ENCODE results near the gene RUNX2. TPM values are rescaled to one million over a fixed set of nuclear protein-coding genes. Genes with fewer than 3 reads are reported as not detected.

RUNX2 gene
- total and polyA plus RNA-seq, 2 of the 8 experiments (the other 6 are each of a cell fraction or from before 2014, with no cell fraction given), result 0.26 to 1.2 TPM

DNA sequence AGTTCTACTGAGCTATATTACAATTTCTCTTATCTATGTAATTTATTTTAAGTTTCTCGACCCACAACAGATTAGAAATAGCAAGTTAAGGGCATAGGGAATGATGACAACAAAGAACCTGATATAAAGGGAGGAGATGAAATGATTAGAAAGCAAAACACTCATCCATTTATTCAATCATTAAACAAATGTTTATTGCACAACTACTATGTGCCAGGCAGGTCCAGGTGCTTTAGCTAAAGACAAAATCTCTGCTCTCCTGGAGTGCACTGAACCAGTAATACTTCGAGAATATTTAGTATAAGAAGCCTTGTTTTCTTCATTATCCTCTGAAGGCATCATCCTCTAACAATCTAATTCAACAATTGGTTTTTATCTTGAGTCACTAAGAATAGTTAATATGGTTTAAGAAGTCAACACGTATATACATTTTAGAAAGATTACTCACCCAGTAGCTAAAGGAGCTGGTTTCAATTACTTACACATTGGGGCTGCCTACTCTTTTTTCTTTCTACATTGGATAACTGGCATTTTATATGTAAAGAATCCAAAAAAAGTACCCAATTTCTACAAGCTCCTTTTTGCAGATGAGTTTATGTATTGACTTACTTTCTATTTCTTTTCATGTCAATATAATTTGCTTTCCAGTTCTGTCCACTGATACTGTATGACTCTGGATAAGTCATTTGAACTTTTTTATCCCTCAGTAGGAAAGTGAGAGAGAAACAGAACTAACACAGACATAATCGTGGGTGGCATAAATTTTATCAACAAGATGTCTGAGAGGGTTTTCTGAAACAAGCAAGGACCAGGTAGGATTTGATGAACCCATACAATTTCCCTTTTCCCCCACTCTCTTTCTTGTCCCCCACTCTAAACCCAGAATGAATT, 375.0 kb downstream of the RUNX2 start (continued):
- TF ChIP-seq, protein P1, sequence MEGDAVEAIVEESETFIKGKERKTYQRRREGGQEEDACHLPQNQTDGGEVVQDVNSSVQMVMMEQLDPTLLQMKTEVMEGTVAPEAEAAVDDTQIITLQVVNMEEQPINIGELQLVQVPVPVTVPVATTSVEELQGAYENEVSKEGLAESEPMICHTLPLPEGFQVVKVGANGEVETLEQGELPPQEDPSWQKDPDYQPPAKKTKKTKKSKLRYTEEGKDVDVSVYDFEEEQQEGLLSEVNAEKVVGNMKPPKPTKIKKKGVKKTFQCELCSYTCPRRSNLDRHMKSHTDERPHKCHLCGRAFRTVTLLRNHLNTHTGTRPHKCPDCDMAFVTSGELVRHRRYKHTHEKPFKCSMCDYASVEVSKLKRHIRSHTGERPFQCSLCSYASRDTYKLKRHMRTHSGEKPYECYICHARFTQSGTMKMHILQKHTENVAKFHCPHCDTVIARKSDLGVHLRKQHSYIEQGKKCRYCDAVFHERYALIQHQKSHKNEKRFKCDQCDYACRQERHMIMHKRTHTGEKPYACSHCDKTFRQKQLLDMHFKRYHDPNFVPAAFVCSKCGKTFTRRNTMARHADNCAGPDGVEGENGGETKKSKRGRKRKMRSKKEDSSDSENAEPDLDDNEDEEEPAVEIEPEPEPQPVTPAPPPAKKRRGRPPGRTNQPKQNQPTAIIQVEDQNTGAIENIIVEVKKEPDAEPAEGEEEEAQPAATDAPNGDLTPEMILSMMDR (IDR thresholded peaks at IDR 0.05; ENCODE audit: control extremely low read depth in 1 of 3, insufficient read depth in 1 of 3, low read depth in 1 of 3, low read length in 3 of 3), result no peak
- TF ChIP-seq E2F6 (IDR thresholded peaks at IDR 0.05) (no peak), RAD21 (IDR thresholded peaks at IDR 0.05 in 1 of 2, conservative IDR thresholded peaks at IDR 0.05 in 1 of 2; ENCODE audit: low read depth in 2 of 2, low read length in 2 of 2) (no peak)

All from H1 (cell line).